Measurements from ENCODE around the gene OR7G1. TPM values are rescaled to one million over a fixed set of nuclear protein-coding genes. Genes with fewer than 3 reads are reported as not detected.

The OR7G1 gene
- polyA plus RNA-seq, 2 of the 4 experiments (the other 2 are of a cell fraction): not detected

GRCh38 chr19:9075064-9075949 is 40.3 kb downstream of the OR7G1 start (continued):
- TF ChIP-seq HOXB5 (CRISPR knock-in tag; IDR thresholded peaks at IDR 0.05) (peak; percentile 99), BCL3 (IDR thresholded peaks at IDR 0.05) (peak; percentile 71; the same call in 2 of the 3 replicates), SREBF2 (IDR thresholded peaks at IDR 0.05) (no peak), RARB (CRISPR knock-in tag; IDR thresholded peaks at IDR 0.05) (peak; percentile 94), CHD2 (IDR thresholded peaks at IDR 0.05; ENCODE audit: low read length, partially characterized antibody) (no peak), JUN (IDR thresholded peaks at IDR 0.05) (peak; percentile 82 to 95), EP300 (IDR thresholded peaks at IDR 0.05) (peak; percentile 72 to 87; a peak in 3 of 5 replicates), NPAS2 (CRISPR knock-in tag; IDR thresholded peaks at IDR 0.05; ENCODE audit: borderline replicate concordance) (peak; percentile 72), SMC3 (IDR thresholded peaks at IDR 0.05) (peak; percentile 31; the same call in 1 of the 3 replicates), PHF8 (IDR thresholded peaks at IDR 0.05; ENCODE audit: borderline replicate concordance, low read depth) (no peak), MAZ (IDR thresholded peaks at IDR 0.05; ENCODE audit: borderline replicate concordance, low read depth, low read length) (no peak), FOSL2 (IDR thresholded peaks at IDR 0.05) (peak; percentile 93), FOSL2 (CRISPR knock-in tag; IDR thresholded peaks at IDR 0.05) (peak; percentile 98), RNF2 (IDR thresholded peaks at IDR 0.05; ENCODE audit: borderline replicate concordance, low read depth) (no peak), MAX (IDR thresholded peaks at IDR 0.05) (peak; percentile 86; the same call in 1 of the 2 replicates), EHMT2 (IDR thresholded peaks at IDR 0.05; ENCODE audit: low read depth) (peak; percentile 31; the same call in 1 of the 2 replicates), POLR2AphosphoS2 (conservative IDR thresholded peaks at IDR 0.05; ENCODE audit: low read length) (no peak), ESRRA (IDR thresholded peaks at IDR 0.05; ENCODE audit: borderline replicate concordance, low read length) (no peak), RFX5 (IDR thresholded peaks at IDR 0.05) (no peak), NR3C1 (IDR thresholded peaks at IDR 0.05) (no peak), CBX2 (IDR thresholded peaks at IDR 0.05; ENCODE audit: borderline replicate concordance, low read depth) (no peak), MAFK (IDR thresholded peaks at IDR 0.05; ENCODE audit: partially characterized antibody) (no peak), E2F6 (IDR thresholded peaks at IDR 0.05; ENCODE audit: borderline replicate concordance, low read depth) (no peak; the same call in 1 of the 2 replicates), RAD21 (conservative IDR thresholded peaks at IDR 0.05 in 1 of 2, IDR thresholded peaks at IDR 0.05 in 1 of 2) (peak in 1 of 2 experiments; percentile 61; a peak in 3 of 5 replicates), HEYL (CRISPR knock-in tag; IDR thresholded peaks at IDR 0.05) (peak; percentile 98), HOXB13 (CRISPR knock-in tag; IDR thresholded peaks at IDR 0.05; ENCODE audit: low read depth) (peak; percentile 100), KDM1A (IDR thresholded peaks at IDR 0.05; ENCODE audit: low read depth) (no peak), BHLHE40 (IDR thresholded peaks at IDR 0.05; ENCODE audit: low read depth, low read length) (no peak), ZNF302 (CRISPR knock-in tag; IDR thresholded peaks at IDR 0.05) (peak; percentile 99)
- TF ChIP-seq, protein P1, sequence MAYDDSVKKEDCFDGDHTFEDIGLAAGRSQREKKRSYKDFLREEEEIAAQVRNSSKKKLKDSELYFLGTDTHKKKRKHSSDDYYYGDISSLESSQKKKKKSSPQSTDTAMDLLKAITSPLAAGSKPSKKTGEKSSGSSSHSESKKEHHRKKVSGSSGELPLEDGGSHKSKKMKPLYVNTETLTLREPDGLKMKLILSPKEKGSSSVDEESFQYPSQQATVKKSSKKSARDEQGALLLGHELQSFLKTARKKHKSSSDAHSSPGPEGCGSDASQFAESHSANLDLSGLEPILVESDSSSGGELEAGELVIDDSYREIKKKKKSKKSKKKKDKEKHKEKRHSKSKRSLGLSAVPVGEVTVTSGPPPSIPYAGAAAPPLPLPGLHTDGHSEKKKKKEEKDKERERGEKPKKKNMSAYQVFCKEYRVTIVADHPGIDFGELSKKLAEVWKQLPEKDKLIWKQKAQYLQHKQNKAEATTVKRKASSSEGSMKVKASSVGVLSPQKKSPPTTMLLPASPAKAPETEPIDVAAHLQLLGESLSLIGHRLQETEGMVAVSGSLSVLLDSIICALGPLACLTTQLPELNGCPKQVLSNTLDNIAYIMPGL (CRISPR knock-in tag; IDR thresholded peaks at IDR 0.05; ENCODE audit: borderline replicate concordance): peak; percentile 95
- TF ChIP-seq, protein P2, sequence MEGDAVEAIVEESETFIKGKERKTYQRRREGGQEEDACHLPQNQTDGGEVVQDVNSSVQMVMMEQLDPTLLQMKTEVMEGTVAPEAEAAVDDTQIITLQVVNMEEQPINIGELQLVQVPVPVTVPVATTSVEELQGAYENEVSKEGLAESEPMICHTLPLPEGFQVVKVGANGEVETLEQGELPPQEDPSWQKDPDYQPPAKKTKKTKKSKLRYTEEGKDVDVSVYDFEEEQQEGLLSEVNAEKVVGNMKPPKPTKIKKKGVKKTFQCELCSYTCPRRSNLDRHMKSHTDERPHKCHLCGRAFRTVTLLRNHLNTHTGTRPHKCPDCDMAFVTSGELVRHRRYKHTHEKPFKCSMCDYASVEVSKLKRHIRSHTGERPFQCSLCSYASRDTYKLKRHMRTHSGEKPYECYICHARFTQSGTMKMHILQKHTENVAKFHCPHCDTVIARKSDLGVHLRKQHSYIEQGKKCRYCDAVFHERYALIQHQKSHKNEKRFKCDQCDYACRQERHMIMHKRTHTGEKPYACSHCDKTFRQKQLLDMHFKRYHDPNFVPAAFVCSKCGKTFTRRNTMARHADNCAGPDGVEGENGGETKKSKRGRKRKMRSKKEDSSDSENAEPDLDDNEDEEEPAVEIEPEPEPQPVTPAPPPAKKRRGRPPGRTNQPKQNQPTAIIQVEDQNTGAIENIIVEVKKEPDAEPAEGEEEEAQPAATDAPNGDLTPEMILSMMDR (IDR thresholded peaks at IDR 0.05): no peak
- TF ChIP-seq, protein P3, sequence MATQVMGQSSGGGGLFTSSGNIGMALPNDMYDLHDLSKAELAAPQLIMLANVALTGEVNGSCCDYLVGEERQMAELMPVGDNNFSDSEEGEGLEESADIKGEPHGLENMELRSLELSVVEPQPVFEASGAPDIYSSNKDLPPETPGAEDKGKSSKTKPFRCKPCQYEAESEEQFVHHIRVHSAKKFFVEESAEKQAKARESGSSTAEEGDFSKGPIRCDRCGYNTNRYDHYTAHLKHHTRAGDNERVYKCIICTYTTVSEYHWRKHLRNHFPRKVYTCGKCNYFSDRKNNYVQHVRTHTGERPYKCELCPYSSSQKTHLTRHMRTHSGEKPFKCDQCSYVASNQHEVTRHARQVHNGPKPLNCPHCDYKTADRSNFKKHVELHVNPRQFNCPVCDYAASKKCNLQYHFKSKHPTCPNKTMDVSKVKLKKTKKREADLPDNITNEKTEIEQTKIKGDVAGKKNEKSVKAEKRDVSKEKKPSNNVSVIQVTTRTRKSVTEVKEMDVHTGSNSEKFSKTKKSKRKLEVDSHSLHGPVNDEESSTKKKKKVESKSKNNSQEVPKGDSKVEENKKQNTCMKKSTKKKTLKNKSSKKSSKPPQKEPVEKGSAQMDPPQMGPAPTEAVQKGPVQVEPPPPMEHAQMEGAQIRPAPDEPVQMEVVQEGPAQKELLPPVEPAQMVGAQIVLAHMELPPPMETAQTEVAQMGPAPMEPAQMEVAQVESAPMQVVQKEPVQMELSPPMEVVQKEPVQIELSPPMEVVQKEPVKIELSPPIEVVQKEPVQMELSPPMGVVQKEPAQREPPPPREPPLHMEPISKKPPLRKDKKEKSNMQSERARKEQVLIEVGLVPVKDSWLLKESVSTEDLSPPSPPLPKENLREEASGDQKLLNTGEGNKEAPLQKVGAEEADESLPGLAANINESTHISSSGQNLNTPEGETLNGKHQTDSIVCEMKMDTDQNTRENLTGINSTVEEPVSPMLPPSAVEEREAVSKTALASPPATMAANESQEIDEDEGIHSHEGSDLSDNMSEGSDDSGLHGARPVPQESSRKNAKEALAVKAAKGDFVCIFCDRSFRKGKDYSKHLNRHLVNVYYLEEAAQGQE (IDR thresholded peaks at IDR 0.05): no peak

All from A549 (cell line).